T-helper 9 cell (primary cell): ENCODE measurements around the gene TECTB.
"Not testable (repeated sequence)": the region's sequence is repeated elsewhere in the genome, so short reads cannot be mapped to it uniquely, and the experiment has no call there.

Experiments
- DNase-seq: peaks from one replicate; pipeline ENCODE4 v3.0.0-alpha.2; 2020
- total RNA-seq, 2 donors: gene quantifications; one replicate each; lab custom pipeline; 2026; lab: John Stamatoyannopoulos, UW

TECTB gene
- total RNA-seq: 0 reads per million in 2 donors

- no peak for DNase-seq
Observed at GRCh38 chr10:112283100-112283499, at the start of gene TECTB. TECTB (plus strand) TSS chr10:112283400; CDS start chr10:112283735, 335 bp downstream.

DNA sequence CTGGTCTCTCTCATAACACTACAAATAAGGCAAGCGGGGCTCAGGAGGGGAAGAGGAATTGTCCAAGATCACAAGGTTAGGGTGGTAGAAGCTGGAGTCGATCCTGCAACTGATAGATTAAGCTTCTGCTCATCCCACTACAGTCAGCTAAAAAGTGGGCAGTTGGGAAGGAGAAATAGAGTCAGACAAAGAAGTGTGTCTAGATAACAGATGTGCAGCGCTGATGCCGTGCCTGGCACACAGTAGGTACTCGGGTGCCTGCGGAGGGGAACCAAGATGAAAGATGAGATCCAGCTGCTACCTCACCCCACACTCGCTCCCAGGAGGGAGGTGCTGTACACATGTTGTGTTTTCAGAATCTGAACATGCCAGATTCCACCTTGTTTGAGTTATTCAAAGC lies 48.1 kb upstream of the TECTB start:
- no peak for DNase-seq

- no peak for DNase-seq
Observed at GRCh38 chr10:112235920-112236319, 47.3 kb upstream of the TECTB start.

- no peak for DNase-seq
Observed at GRCh38 chr10:112236486-112236885, 46.7 kb upstream of the TECTB start.

DNA sequence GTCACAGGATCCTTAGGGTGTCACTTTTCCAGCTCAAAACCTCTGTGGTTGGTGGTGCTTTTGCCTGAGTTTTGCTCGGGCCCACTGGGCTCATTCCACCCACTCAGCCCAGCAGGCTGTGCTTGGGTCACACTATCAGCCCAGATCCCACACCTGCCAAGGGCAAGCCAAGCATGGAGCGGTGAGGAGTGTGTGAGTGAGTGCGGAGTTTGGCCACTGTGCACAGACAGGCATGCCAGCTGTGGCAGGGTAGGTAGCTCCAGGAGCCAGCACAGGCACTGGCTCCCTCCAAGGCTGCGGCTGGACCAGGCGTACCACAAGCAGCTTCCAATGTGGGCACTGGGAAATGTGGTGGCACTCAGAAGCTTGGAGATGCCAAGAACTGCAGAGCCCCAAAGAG lies 43.9 kb upstream of the TECTB start:
- no peak for DNase-seq

- no peak for DNase-seq
Observed at GRCh38 chr10:112240441-112240840, 42.8 kb upstream of the TECTB start.

GRCh38 chr10:112241651-112242341 lies 41.4 kb upstream of the TECTB start:
- no peak for DNase-seq

GRCh38 chr10:112242769-112243168 lies 40.4 kb upstream of the TECTB start:
- DNase-seq: no peak

- no peak for DNase-seq
Observed at GRCh38 chr10:112243713-112244112, 39.5 kb upstream of the TECTB start.

GRCh38 chr10:112244197-112244596 lies 39.0 kb upstream of the TECTB start:
- DNase-seq: no peak

- no peak for DNase-seq
Observed at GRCh38 chr10:112247791-112248190, 35.4 kb upstream of the TECTB start.

DNA sequence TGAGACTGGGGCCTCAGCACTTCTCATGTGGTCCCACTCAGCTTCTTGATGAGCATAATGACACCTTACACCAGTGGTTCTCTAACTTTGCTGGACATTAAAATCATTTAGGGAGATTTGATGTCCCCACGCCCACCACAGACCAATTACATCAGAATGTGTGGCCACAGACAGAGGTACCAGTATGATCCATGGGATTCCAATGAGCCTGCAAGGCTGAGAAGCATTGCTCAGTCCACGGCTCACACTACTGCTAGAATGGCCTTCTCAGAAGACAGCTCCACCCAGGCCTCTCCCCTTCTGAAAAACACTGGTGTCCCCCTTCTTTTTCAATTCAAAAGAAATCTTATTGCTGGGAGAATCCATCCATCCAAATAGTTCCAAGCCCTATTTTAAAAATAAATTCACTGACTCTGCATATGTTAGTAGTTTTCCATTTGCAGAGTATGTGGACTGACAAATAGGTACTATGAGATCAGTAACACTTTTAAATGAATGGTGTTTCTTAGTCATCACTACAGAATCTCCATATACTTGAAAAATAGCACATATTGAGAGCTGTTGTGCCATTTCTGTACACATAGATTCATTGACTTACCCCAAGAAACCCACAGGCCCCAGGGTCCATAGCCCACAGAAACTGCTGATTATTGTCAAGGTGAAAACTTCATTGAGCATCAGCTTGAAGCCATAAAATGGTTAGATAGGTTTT lies 34.5 kb upstream of the TECTB start:
- DNase-seq: no peak

- DNase-seq: no peak
Observed at GRCh38 chr10:112249722-112250121, 33.5 kb upstream of the TECTB start.

- DNase-seq: no peak
Observed at GRCh38 chr10:112250555-112250954, 32.6 kb upstream of the TECTB start.

DNA sequence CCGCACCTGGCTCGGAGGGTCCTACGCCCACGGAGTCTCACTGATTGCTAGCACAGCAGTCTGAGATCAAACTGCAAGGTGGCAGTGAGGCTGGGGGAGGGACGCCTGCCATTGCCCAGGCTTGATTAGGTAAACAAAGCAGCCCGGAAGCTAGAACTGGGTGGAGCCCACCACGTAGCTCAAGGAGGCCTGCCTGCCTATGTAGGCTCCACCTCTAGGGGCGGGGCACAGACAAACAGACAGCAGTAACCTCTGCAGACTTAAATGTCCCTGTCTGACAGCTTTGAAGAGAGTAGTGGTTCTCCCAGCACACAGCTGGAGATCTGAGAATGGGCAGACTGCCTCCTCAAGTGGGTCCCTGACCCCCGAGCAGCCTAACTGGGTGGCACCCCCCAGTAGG lies 32.0 kb upstream of the TECTB start:
- DNase-seq: not testable (repeated sequence)

GRCh38 chr10:112258407-112258806 lies 24.8 kb upstream of the TECTB start:
- no peak for DNase-seq

DNA sequence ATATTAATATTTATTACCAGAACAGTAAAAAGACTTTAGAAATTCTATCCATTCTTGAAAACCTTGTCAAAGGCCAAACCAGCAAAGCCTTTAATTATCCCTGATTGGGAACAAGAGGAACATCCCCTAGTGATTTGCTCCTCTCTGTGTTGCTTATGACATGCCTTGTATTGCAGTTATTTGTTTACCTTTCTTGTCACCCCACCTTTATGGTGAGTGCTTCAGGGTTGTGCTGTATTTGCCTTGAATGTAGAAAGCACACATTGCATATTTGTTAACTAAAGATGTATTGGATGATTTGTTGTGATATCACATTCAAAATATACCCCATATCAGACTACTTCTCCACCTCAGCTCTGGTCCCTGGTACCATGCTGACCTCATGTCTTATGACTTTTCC lies 23.5 kb upstream of the TECTB start:
- DNase-seq: no peak

DNA sequence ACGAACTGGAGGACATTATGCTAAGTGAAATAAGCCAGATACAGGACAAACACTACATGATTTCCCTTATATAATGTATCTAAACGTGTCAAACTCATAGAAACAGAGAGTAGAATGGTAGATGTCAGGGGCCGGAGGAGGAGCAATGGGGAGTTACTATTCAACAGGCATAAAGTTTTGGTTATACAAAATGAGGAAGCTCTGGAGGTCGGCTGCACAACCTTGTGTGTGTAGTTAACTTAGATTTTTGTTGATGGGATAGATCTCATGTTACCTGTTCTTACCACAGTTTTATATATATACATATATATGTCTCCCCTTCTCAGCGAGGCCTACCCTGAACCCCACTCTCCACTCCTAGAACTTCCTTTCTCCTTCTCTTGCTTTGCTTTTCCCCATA lies 22.4 kb upstream of the TECTB start:
- no peak for DNase-seq

DNA sequence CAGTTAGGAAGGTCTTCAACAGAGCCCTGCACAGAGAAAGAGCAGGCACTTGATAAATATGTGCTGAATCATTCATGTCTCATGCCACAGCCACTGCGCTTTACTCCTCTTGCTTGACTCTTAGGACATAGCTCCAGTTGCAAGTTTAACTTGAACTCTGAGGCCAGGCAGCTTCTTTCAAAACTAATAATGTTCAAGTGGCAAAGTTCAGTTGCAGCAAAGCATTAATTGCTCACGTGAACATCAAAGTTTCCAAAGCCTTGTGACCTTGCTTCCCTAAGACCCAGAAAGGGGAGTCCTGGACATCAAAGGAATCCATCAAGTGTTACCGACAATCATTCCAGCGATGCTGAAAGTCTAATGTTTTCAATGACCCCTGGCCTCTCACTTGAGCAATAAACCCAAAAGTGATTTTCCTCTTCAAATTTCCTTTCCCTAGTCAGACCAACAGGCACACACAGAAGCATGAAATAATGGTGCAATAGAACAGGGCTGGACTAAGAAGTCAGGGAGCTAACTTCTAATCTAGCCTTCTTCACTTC lies 21.8 kb upstream of the TECTB start:
- DNase-seq: no peak

DNA sequence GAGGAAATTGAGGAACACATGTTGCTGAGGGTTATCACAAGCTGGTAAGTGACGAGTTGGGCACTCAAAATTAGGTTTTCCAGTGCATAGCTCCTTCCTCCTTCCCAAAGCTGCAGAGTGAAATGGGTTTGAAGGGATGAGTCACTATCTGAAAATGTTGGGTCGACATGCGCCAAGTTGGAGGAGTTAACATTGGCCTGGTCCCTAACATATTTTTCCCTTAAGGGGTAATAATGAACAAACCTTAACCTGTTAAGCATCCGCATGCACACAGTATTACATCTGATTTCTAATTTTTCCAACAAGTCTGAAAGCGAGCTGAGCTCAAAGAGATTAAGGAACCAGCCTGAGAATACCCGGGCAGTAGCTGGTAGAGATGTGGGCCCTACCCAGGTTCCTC lies 20.7 kb upstream of the TECTB start:
- DNase-seq: no peak

DNA sequence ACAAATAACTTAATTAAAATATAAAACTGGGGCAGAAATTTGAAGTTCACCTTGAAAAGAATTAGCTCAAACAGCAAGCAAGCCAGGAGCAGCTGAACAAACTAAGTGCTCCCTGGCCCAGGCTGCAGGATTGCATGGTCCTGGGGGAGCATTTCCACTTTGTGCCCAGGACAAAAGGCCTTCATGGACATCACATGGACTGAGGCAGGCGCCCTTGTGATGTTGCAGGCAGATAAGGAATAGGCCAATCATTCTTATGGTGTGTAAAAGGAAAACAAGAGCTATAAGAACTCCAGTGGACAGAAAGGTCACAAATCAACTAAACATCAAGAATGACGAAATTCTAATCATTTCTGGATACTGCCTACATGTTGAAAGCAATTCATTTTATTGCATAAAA lies 17.5 kb upstream of the TECTB start:
- DNase-seq: no peak

DNA sequence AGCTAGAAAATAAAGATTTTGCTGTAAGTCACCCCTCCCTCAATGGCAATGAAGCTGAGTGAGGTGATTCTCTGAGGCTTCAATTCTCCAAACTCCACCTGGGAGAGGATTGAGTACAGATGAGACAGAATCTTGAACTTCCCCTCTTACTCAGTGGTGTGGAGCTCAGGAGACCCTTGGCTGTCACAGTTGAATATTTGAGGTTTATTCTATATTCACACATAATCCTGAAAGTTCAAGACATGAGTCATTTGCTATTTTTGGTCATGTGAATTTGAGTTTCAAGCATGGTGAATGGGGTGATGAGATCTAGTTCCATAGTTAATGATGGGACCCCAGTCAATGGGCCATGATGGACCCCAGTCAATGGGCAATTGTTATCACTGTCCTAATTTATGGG lies 13.9 kb upstream of the TECTB start:
- no peak for DNase-seq

DNA sequence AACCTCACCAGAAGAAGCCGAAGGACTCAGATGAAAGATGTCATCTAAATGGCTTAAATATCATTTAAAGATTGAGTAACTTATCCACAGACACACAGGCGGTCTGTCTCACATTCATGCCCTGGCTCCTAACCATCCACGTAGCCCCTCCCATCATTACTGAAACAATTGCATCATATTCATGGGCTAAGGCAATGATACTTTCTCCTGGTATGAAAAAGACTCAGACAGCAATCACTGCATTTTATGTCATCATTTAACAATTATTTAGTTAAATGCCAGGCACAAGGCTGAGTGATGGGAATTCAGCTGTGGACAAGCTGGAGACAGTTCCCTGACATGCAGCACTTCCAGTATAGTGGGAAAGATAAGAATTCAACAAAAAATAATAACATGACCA lies 11.2 kb upstream of the TECTB start:
- DNase-seq: no peak

DNA sequence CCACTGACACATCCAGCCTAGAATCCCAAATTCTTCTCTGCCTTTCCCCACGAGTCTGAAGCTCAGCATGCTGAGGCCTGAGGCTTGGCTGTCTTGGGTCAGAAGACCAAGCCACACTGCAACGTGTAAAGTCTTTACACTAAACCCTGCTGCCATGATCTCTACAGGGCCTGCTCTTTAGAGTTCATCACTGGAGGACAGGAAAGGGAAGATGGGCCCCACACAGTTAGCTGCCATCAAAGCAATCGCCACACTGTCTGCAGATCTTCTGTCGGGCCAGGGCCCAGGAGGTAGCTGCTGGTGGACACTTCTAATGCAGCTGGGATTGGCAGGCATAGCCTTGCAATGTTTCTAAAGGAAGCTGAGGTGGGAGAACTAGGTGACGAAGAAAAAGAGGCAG lies 8.4 kb upstream of the TECTB start:
- DNase-seq: no peak
